GM19043 (cell line): ENCODE results near the gene PINK1.

ENCODE experiments used
- ATAC-seq: cut with Tn5 transposase; IDR thresholded peaks from one replicate; pipeline ENCODE4 v1.9.1; 2021; ENCODE audit warnings: low read depth; ENCODE audit not compliant: unreplicated experiment

Gene PINK1

DNA sequence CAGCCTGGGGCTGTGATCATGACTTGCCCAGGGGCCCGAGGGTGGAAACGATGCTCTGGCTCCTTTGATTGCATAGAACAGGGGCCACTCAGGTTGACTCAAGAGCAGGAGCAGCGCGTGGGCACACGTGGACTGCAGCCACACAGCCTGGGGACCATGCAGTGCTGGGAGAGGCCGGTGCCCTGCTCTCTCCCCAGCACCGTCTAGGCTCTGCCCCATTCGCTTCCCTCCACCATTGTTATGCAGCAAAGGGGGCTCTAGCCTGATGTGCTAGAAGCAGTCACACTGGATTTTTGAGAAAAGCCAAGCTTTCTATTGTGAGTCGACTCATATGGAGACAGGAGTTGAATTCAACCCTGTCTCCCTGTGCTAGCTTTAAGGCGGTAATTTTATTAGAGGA lies 8.7 kb downstream of the PINK1 start:
- ATAC-seq = no peak

DNA sequence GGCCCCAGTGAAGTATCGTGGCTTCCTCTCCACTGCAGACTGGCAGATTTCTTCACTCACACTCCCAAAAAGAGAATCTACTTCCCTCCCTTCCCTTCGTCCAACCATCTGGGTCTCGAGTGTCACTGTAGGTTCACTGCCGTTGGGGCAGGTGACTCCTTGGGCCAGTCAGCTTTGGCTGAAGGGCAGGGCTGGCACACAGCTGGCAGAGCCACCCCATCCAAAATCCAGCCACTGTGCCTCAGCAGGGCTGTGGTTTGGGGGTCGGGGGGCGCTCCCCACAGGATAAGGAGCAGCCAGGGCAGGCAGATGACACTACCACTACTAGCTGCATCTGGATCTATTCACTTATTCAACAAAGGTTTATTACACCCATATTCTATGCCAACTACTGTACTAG lies 9.8 kb downstream of the PINK1 start:
- ATAC-seq = no peak

- ATAC-seq = no peak
These were observed 11.2 kb downstream of the PINK1 start for GRCh38 chr1:20644416-20644815.

DNA sequence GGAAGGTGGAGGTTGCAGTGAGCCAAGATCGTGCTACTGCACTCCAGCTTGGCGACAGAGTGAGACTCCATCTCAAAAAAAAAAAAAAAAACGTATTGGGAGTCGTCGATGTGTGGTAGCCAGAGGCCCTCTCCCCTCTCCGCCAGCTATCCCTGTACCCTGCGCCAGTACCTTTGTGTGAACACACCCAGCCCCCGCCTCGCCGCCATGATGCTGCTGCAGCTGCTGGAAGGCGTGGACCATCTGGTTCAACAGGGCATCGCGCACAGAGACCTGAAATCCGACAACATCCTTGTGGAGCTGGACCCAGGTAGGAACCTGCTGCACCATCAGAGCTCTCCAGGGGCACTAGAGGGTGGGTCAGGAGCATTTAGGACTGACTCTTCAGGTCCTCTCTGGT lies 12.2 kb downstream of the PINK1 start:
- no peak for ATAC-seq

DNA sequence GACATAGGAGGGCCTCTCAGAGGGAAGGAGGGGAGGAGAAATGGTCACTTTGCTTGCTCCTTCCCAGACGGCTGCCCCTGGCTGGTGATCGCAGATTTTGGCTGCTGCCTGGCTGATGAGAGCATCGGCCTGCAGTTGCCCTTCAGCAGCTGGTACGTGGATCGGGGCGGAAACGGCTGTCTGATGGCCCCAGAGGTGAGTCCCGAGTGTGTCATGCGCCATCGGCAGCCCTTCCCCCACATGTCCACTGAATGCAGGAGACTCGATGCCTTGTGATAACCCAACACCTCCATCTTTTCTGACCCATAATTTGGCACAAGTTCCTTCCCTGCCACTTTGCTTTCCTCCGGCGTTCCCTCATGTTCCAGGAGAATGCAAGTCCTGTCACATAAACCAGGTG lies 15.2 kb downstream of the PINK1 start:
- ATAC-seq = no peak

DNA sequence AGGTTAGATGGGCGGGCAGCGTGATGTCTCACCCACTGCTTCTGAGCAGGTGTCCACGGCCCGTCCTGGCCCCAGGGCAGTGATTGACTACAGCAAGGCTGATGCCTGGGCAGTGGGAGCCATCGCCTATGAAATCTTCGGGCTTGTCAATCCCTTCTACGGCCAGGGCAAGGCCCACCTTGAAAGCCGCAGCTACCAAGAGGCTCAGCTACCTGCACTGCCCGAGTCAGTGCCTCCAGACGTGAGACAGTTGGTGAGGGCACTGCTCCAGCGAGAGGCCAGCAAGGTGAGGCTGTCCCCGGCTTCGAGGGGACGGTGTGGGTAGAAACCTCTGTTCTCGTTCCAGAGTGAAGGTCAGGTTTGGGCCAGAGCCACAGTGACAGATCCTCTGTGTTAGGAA lies 15.7 kb downstream of the PINK1 start:
- no peak for ATAC-seq

DNA sequence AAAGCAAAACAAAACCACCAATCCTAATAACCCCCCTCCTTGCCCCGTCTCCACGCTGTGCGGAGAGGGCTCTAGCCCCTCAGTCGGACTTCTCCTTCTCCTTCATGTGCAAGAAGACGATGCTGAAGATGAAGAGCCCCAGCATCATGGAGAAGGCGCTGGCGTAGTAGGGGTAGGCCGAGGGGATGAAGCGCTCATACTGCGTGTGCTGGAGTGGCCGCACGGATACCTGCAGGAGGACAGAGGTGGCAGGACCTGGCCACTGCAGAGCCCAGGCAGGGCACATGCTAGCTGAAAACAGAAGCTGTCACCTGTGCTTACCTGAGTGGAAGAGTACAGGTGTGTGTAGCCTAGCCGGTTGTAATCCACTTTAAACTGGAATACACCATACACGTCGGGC lies 19.0 kb downstream of the PINK1 start:
- ATAC-seq = no peak

DNA sequence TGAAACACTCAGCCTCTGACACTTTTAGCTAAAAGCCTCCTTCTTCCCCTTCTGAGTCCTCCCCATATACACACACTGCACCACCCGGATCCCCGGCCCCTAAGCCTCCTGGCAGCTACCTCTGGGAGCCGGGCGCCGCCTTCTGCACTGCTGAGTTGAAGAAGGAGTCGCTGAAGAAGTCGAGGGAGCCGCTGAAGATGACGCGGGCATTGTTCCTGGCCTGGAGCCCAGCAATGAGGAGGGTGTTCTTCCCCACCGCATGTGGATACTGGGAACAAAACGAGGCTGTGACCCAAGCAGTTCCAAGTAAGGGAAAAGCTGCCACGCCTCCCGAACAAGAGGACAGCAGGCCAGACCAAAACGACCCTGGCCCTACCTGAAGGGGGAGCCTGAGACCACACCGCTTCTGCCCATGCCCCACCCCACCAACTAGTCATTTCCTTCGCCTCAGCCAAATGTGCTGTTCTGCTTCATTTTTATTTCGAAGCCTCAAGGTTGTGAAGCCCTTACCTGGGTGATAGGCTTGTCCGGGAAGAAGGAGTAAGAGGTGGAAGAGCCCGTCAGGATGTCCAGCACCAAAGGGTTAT lies 20.9 kb downstream of the PINK1 start:
- ATAC-seq = no peak

DNA sequence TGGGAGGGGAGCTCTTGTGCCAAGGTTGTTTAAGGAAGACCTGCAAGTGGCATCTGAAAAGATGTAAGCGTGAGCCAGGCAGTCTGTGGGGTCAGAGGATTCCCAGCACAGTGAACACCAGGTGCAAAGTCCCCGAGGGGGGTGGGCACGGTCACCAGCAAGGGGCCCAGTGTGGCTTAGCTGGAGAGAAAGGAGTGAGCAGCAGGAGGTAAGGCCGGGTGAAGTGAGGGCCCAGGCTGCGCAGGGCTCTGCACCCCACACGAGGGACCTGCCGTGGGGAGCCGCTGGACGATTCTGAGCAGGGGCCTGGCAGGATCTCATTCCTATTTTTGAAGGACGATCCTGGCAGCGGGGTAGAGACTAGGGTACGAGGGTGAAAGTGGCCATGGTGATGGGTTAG lies 23.8 kb downstream of the PINK1 start:
- ATAC-seq = no peak

DNA sequence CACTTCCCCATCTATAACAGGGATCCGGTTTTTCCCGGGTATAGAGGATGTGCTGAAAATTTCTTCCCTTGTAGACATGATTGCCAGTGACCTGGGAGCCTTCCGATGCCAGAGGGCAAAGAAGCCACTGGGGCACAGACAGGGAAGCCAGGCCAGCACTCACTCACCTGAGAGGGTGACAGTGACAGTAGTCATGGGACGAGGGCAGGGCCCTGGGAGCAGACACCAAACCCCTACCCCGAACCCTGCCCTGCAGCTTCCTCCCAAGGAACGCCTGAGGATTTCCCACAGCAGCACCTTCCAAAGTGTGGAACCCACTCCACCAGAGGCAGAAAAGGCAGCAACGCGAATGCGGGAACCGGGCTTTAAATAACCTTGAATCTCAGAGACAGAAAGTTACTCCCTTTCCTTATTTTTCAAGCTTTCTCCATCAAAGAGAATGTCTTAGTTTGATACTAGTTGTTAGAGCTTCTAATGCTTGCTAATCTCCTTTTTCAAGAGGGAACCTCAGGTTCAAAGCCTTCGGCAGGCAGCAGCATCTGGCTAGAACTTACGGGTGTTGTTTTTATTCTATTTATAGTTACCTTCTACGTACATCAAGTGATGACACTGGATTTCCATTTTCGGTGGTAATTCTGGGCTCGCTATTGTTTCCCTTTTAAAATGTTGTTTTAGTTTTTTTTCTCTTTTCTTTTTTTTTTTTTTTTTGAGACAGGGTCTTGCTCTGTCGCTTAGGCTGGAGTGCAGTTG lies 25.1 kb downstream of the PINK1 start:
- no peak for ATAC-seq

DNA sequence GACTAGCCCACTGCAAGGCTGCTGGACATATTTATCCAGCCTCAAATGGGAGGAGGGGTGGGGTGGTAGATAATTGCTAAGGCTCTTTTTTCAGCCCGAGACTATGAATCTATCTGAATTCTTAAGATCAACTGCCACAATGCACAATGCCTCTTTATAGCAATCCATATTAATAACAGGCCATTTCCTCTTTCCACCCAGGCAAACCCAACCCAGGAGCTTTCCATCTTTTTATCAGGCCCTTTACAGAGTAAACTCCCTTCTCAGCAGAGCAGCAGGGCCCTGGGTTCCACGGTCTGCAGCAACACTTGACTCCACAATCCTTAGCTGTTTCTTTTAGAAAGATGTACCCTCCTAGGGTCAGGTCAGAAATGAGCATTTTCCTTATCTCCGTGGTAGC lies 27.1 kb downstream of the PINK1 start:
- no peak for ATAC-seq

DNA sequence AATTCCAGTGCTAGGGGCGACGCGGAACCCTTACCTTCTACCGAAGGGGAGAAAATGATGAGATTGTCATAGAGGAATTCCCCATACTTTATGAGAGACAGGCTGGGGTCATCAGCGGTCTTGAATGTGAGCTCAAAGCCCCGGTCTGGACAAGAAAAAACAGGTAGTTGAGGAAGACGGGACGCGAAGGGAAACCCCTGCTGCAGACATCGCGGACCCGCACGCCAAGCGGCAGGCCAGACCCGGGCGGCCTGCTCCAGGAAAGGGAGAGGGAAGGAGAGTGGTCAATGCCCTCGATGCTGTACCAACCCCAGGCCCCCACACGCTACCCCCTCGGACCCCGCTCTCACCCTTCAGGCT lies 27.6 kb downstream of the PINK1 start:
- ATAC-seq = no peak

DNA sequence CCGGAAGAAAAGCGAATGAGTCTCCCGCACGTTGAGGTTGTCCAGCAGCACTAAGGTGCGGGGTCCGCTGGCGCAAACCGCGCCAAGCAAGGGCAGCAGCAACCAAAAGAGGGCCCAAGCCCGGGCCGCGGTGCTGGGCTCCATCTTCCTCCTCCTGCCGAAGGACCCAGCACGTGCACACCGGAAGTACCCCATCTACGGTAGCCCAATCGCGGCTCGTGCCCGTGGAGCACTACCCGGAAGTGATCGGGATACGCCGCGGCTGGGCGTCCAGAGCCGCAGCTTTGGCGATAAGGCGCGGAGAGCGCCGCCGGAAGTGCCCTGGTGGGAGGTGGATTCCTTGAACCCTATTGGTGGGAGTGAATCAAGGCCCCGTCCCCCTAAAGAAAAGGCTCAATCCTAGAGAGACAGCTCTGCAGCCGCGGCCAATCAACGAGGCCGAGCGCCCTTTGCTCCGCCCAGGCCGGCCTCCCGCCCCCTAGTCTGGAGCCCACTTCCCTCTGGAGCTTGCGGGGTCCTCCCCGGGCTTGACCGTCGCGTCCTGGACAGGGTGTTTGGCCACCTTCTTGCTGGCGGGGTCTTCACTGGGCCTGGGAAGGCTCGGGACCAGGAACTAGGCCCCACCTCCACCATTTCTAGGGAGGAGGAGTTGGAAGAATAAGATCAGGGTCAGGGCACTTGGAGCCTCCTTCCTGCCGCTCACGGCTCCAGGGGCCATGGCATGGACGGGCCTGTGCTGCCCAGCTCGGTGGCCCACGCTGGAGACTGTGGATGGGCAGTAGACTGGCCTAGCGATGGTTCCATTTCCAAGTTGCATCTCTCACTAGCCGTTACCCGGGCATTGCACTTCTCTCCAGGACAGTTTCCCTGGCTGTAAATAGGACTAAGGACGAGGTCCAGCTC lies 28.2 kb downstream of the PINK1 start, which contains the start of gene DDOST:
Gene DDOST (minus strand): TSS at position 163 of the 903 bp plus-strand sequence. CDS start 19 bp downstream, at position 144.
- peak; percentile 95 for ATAC-seq

GRCh38 chr1:20662110-20662475 lies 28.8 kb downstream of the PINK1 start:
- ATAC-seq = no peak

DNA sequence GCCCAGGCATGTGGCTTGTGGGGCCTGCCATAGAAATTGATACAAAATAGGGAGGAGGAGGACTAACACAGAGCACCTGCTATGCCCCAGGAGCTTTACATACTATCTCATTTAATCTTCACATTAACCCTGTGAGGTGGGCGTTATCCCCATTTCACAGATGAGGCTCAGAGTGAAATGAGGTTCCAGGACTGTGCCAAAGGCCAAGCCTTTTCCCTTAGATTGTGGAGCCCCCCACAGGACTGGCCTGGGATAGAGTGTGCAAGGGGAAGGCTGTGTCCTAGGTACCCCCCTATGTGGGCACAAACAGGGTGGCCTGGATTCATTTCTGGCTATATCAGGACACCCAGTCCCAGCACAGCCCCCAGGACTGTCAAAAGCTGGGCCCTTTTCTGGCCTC lies 30.1 kb downstream of the PINK1 start:
- no peak for ATAC-seq

- no peak for ATAC-seq
These were observed 30.9 kb downstream of the PINK1 start for GRCh38 chr1:20663969-20664715.

DNA sequence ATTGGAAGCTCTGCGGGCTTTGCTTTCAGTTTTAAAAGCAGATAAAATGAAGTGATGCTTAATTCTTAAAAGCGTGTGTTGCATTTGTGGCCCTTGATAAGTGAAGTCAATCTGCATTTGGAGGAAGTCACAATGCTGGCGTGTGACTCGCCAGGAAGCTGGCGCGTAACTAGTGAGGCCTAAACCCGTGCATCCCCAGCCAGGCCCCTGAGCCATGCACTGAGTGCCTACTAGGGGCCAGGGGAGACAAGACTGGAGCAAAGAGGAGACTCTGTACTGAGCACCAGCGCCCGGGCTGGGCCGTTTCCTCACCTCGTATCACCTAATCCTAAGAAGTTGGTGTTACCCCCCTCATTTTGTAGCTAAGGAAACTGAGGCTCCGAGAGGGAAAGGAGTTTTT lies 32.5 kb downstream of the PINK1 start:
- ATAC-seq = no peak

GRCh38 chr1:20666146-20666545 lies 32.9 kb downstream of the PINK1 start:
- no peak for ATAC-seq

DNA sequence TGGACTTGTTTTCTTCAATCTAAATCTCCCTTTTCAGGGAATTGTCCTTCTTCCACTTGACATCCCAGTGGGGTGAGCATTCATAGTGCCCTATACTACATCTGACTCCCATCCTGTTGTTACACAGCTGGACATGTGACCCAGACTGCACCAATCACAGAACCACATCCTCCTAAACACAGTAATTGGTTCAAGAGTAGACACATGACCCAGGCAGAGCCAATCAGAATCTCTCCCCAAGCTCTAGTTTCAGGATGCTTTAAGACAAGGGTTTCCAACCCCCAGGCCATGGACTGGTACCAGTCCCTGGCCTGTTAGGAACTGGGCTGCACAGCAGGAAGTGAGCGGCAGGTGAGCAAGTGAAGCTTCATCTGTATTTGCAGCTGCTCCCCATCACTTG lies 33.5 kb downstream of the PINK1 start:
- ATAC-seq = no peak

DNA sequence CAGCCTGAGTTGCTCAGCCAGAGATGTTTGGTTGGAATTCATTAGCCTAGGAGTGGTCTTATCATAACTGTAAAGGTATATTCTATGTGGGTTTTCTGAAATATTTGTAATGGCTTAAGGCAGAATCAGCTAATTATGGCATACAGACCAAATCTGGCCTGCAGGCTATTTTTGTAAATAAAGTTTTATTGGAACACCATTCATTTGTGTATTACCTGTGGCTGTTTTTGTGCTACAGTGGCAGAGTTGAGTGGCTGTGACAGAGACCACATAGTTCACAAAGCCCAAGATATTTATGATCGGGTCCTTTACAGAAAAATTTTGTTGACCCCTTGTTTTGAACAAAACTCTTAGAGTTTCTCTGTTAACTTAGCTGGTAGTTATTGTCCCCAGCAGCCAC lies 35.3 kb downstream of the PINK1 start:
- no peak for ATAC-seq

DNA sequence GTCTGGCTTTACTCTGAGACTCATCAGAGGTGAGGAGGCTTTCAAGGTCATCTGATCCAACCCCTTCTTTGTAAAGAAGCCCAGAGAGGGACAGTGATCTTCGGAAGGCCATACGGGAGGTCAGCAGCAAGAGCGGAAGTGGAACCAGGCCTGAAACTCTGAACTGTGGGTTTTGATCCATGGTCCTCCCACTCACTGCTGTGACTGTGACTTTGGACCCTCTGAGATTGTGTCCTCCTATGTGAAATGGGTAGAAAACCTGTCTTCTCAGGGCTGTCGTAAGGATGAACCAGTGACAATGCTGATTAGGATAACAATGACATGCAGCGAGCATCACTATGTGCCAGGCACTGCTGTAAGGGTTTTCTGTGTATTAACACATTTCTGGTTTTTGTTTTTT lies 37.7 kb downstream of the PINK1 start:
- no peak for ATAC-seq
